Measurements from ENCODE around the gene VDAC1.

DNA sequence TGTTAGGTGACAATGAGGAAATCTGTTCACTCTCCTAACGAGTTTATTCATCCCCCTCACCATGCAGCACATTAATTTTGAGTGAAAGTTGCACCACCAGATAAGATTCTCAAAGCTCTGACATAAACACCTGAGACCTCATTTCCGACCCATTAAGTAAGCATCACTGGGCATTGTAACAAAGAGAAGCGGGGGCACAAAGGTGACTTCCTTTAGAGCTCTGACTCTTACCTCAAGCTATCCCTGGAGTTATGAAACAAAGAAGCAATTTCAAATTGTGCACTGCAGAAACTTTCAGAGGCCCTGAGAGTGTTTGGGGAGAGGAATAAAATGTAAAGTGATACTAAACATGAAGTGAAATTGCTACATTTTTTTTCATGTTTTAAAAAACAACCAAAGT, 65.8 kb downstream of the VDAC1 start:
- TF ChIP-seq, protein P1, sequence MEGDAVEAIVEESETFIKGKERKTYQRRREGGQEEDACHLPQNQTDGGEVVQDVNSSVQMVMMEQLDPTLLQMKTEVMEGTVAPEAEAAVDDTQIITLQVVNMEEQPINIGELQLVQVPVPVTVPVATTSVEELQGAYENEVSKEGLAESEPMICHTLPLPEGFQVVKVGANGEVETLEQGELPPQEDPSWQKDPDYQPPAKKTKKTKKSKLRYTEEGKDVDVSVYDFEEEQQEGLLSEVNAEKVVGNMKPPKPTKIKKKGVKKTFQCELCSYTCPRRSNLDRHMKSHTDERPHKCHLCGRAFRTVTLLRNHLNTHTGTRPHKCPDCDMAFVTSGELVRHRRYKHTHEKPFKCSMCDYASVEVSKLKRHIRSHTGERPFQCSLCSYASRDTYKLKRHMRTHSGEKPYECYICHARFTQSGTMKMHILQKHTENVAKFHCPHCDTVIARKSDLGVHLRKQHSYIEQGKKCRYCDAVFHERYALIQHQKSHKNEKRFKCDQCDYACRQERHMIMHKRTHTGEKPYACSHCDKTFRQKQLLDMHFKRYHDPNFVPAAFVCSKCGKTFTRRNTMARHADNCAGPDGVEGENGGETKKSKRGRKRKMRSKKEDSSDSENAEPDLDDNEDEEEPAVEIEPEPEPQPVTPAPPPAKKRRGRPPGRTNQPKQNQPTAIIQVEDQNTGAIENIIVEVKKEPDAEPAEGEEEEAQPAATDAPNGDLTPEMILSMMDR (IDR thresholded peaks at IDR 0.05), result no peak
- no peak for TF ChIP-seq POLR2A (IDR thresholded peaks at IDR 0.05)

Data from body of pancreas (tissue), 4 donors.